HEK293 (cell line): ENCODE data around the gene GALNT6.

Source experiments
- CTCF ChIA-PET: fragments of 350-600 bp; formaldehyde crosslinking; extraction: SDS; loops from one replicate; lab custom pipeline; 2021; ENCODE audit warnings: antibody characterized with exemption; lab: Yijun Ruan, JAX
- POLR2A ChIA-PET: fragments of 300-600 bp; formaldehyde crosslinking; extraction: SDS; loops from one replicate; lab custom pipeline; 2020; ENCODE audit warnings: antibody characterized with exemption, inconsistent platforms; lab: Yijun Ruan, JAX
- H3K27ac ChIP-seq: fragments of 200-500 bp; sonication (Bioruptor generic); 2 replicates; pipeline ENCODE4 v1.5.1; 2014; ENCODE audit warnings: low read depth, low read length, control low read depth, inconsistent platforms; ENCODE audit errors: extremely low read depth
- H3K36me3 ChIP-seq, 2 experiments: fragments of 200-500 bp in 1 of 2; sonication (Bioruptor generic) in 1 of 2; 1 replicate in 1 of 2; 2 replicates in 1 of 2; pipeline ENCODE4 v1.5.1; 2014 to 2017; ENCODE audit warnings: inconsistent platforms in 2 of 2, low read length in 2 of 2; ENCODE audit not compliant: control insufficient read depth in 2 of 2, insufficient read depth in 1 of 2
- H3K4me1 ChIP-seq: fragments of 200-500 bp; sonication (Bioruptor generic); 2 replicates; pipeline ENCODE4 v1.5.1; 2014; ENCODE audit warnings: mild to moderate bottlenecking, low read length, inconsistent platforms; ENCODE audit not compliant: control insufficient read depth, insufficient read depth
- H3K4me3 ChIP-seq: 2 replicates; pipeline ENCODE4 v1.5.1; 2011; ENCODE audit warnings: low read depth, mild to moderate bottlenecking, control low read depth, low read length, moderate library complexity
- H3K9me3 ChIP-seq: fragments of 200-500 bp; sonication (Bioruptor generic); 2 replicates; pipeline ENCODE4 v1.5.1; 2014; ENCODE audit warnings: low read depth, low read length, inconsistent platforms; ENCODE audit not compliant: control insufficient read depth, insufficient read depth
- KLF9 ChIP-seq: fragments of 450-650 bp; formaldehyde crosslinking; IDR thresholded peaks from 2 replicates; pipeline ENCODE4 v1.5.1; 2016; ENCODE audit warnings: missing biosample characterization, missing genetic modification characterization, low read depth
- OSR2 ChIP-seq: fragments of 450-650 bp; formaldehyde crosslinking; IDR thresholded peaks from 2 replicates; pipeline ENCODE4 v1.5.1; 2016; ENCODE audit warnings: missing biosample characterization, missing genetic modification characterization
- SP7 ChIP-seq: fragments of 450-650 bp; formaldehyde crosslinking; IDR thresholded peaks from 2 replicates; pipeline ENCODE4 v1.5.1; 2016; ENCODE audit warnings: missing biosample characterization, missing genetic modification characterization
- ZBTB1 ChIP-seq: fragments of 450-650 bp; formaldehyde crosslinking; IDR thresholded peaks from 2 replicates; pipeline ENCODE4 v1.5.1; 2016; ENCODE audit warnings: missing biosample characterization, missing genetic modification characterization
- ZBTB17 ChIP-seq: fragments of 450-650 bp; formaldehyde crosslinking; IDR thresholded peaks from 2 replicates; pipeline ENCODE4 v1.5.1; 2016; ENCODE audit warnings: missing biosample characterization, missing genetic modification characterization
- ZBTB20 ChIP-seq: fragments of 450-650 bp; formaldehyde crosslinking; IDR thresholded peaks from 2 replicates; pipeline ENCODE4 v1.5.1; 2016; ENCODE audit warnings: missing biosample characterization, missing genetic modification characterization
- ZBTB44 ChIP-seq: fragments of 450-650 bp; IDR thresholded peaks from 2 replicates; pipeline ENCODE4 v1.5.1; 2018; ENCODE audit warnings: missing biosample characterization, mild to moderate bottlenecking, missing genetic modification characterization
- ZFP37 ChIP-seq: fragments of 450-650 bp; formaldehyde crosslinking; IDR thresholded peaks from 2 replicates; pipeline ENCODE4 v1.5.1; 2016; ENCODE audit warnings: missing biosample characterization, missing genetic modification characterization
- ZIC2 ChIP-seq: fragments of 450-650 bp; formaldehyde crosslinking; IDR thresholded peaks from 2 replicates; pipeline ENCODE4 v1.5.1; 2016; ENCODE audit warnings: missing biosample characterization, missing genetic modification characterization
- ZNF2 ChIP-seq: fragments of 450-650 bp; formaldehyde crosslinking; IDR thresholded peaks from 2 replicates; pipeline ENCODE4 v1.5.1; 2016; ENCODE audit warnings: missing biosample characterization, missing genetic modification characterization
- ZNF202 ChIP-seq: fragments of 450-650 bp; formaldehyde crosslinking; IDR thresholded peaks from 2 replicates; pipeline ENCODE4 v1.5.1; 2016; ENCODE audit warnings: missing biosample characterization, missing genetic modification characterization, borderline replicate concordance
- ZNF292 ChIP-seq: fragments of 450-650 bp; formaldehyde crosslinking; IDR thresholded peaks from 2 replicates; pipeline ENCODE4 v1.5.1; 2016; ENCODE audit warnings: low read depth, missing biosample characterization, missing genetic modification characterization, borderline replicate concordance
- ZNF311 ChIP-seq: fragments of 450-650 bp; formaldehyde crosslinking; IDR thresholded peaks from 2 replicates; pipeline ENCODE4 v1.5.1; 2017; ENCODE audit warnings: missing biosample characterization, missing genetic modification characterization, borderline replicate concordance
- ZNF335 ChIP-seq: fragments of 450-650 bp; formaldehyde crosslinking; conservative IDR thresholded peaks from 2 replicates; pipeline ENCODE4 v1.5.1; 2016; ENCODE audit warnings: missing biosample characterization, missing genetic modification characterization
- ZNF391 ChIP-seq: fragments of 450-650 bp; formaldehyde crosslinking; IDR thresholded peaks from 2 replicates; pipeline ENCODE4 v1.5.1; 2016; ENCODE audit warnings: low read depth, missing biosample characterization, missing genetic modification characterization, borderline replicate concordance
- ZNF394 ChIP-seq: fragments of 450-650 bp; formaldehyde crosslinking; IDR thresholded peaks from 2 replicates; pipeline ENCODE4 v1.5.1; 2016; ENCODE audit warnings: missing biosample characterization, missing genetic modification characterization, mild to moderate bottlenecking, moderate library complexity, borderline replicate concordance
- ZNF404 ChIP-seq: fragments of 450-650 bp; formaldehyde crosslinking; IDR thresholded peaks from 2 replicates; pipeline ENCODE4 v1.5.1; 2017; ENCODE audit warnings: missing biosample characterization, missing genetic modification characterization
- ZNF48 ChIP-seq: fragments of 450-650 bp; formaldehyde crosslinking; IDR thresholded peaks from 2 replicates; pipeline ENCODE4 v1.5.1; 2016; ENCODE audit warnings: missing biosample characterization, missing genetic modification characterization
- ZNF747 ChIP-seq: fragments of 450-650 bp; formaldehyde crosslinking; IDR thresholded peaks from 2 replicates; pipeline ENCODE4 v1.5.1; 2016; ENCODE audit warnings: missing biosample characterization, missing genetic modification characterization
- TF ChIP-seq, protein P1 (sequence below): fragments of 450-650 bp; formaldehyde crosslinking; IDR thresholded peaks from 2 replicates; pipeline ENCODE4 v1.5.1; 2016; ENCODE audit warnings: missing biosample characterization, missing genetic modification characterization
- TF ChIP-seq, protein P2 (sequence below): fragments of 450-650 bp; formaldehyde crosslinking; IDR thresholded peaks from 2 replicates; pipeline ENCODE4 v1.5.1; 2017; ENCODE audit warnings: missing biosample characterization, mild to moderate bottlenecking, missing genetic modification characterization, moderate library complexity

The GALNT6 gene

GRCh38 chr12:51388846-51389245, 2.4 kb downstream of the GALNT6 start:
- Histone ChIP-seq H3K4me1 (peaks cover 10% of the 10 kb centered on the region), H3K4me3 (no peak overlapping the region), H3K36me3 (no peaks in the 10 kb centered on the region; a peak in 1 of 3 replicates), H3K27ac (no peak overlapping the region), H3K9me3 (no peaks in the 10 kb centered on the region)
- no peak for TF ChIP-seq ZNF202
- TF ChIP-seq, protein P1, sequence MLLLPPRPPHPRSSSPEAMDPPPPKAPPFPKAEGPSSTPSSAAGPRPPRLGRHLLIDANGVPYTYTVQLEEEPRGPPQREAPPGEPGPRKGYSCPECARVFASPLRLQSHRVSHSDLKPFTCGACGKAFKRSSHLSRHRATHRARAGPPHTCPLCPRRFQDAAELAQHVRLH (tag by site-specific recombination) = no peak
- ChIA-PET POLR2A (interaction anchor here (4.0 kb wide), 1 partner anchor 17 kb away, joined by 31 read pairs; no protein-coding TSS in a partner anchor), CTCF (interaction anchor here (0.7 kb wide), 1 partner anchor 32 kb away, joined by 3 read pairs; no protein-coding TSS in a partner anchor)

- CTCF ChIA-PET = interaction anchor here (0.6 to 0.7 kb wide), 3 partner anchors 34 to 485 kb away, joined by 3 read pairs; no protein-coding TSS in a partner anchor
These were observed 3.0 kb downstream of the GALNT6 start for GRCh38 chr12:51388069-51388799.

GRCh38 chr12:51386351-51386750, 4.9 kb downstream of the GALNT6 start:
- CTCF ChIA-PET = interaction anchor here (0.5 to 1.1 kb wide), 4 partner anchors 9 to 639 kb away, joined by 3 to 4 read pairs (median 3); no protein-coding TSS in a partner anchor
- POLR2A ChIA-PET = interaction anchor here (0.6 to 1.1 kb wide), 2 partner anchors 15 to 303 kb away, joined by 3 read pairs; no protein-coding TSS in a partner anchor

More at GRCh38 chr12:51388069-51388799, 3.0 kb downstream of the GALNT6 start:
- peak overlapping the region; percentile 7; the same call in 1 of the 2 replicates for H3K27ac ChIP-seq
- no peak overlapping the region for H3K4me3 ChIP-seq
- H3K9me3 ChIP-seq = no peaks in the 10 kb centered on the region
- H3K36me3 ChIP-seq = no peaks in the 10 kb centered on the region; a peak in 1 of 3 replicates
- H3K4me1 ChIP-seq = peaks cover 13% of the 10 kb centered on the region
- TF ChIP-seq ZNF391 (tag by site-specific recombination) (no peak), OSR2 (tag by site-specific recombination) (0 out of 2 replicates have a peak, but pooled peaks have one; percentile 12), ZBTB20 (peak; percentile 67), ZBTB17 (tag by site-specific recombination) (peak; percentile 69; the same call in 1 of the 2 replicates), ZIC2 (tag by site-specific recombination) (peak; percentile 69), ZNF311 (tag by site-specific recombination) (no peak), ZNF335 (0 out of 2 replicates have a peak, but pooled peaks have one; percentile 17), ZNF747 (tag by site-specific recombination) (no peak), SP7 (0 out of 2 replicates have a peak, but pooled peaks have one; percentile 14)
- TF ChIP-seq, protein P2, sequence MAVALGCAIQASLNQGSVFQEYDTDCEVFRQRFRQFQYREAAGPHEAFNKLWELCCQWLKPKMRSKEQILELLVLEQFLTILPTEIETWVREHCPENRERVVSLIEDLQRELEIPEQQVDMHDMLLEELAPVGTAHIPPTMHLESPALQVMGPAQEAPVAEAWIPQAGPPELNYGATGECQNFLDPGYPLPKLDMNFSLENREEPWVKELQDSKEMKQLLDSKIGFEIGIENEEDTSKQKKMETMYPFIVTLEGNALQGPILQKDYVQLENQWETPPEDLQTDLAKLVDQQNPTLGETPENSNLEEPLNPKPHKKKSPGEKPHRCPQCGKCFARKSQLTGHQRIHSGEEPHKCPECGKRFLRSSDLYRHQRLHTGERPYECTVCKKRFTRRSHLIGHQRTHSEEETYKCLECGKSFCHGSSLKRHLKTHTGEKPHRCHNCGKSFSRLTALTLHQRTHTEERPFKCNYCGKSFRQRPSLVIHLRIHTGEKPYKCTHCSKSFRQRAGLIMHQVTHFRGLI = peak; percentile 98
- POLR2A ChIA-PET = interaction anchor here (1.4 to 4.0 kb wide), 2 partner anchors 16 kb away, joined by 5 to 31 read pairs; no protein-coding TSS in a partner anchor

More at GRCh38 chr12:51386351-51386750, 4.9 kb downstream of the GALNT6 start:
- peaks cover 21% of the 10 kb centered on the region for H3K4me1 ChIP-seq
- no peak for TF ChIP-seq ZFP37
- no peak for TF ChIP-seq ZBTB1
- no peak for TF ChIP-seq ZNF48 (tag by site-specific recombination)
- TF ChIP-seq ZNF2 = no peak
- no peak for TF ChIP-seq ZBTB44 (tag by site-specific recombination)
- TF ChIP-seq, protein P2 = no peak
- TF ChIP-seq ZNF394 = no peak
- TF ChIP-seq KLF9 (tag by site-specific recombination) = no peak
- no peak for TF ChIP-seq ZNF404 (tag by site-specific recombination)
- TF ChIP-seq ZNF292 (tag by site-specific recombination) = no peak
- H3K4me3 ChIP-seq = no peak overlapping the region
- H3K27ac ChIP-seq = no peak overlapping the region
- H3K9me3 ChIP-seq = no peaks in the 10 kb centered on the region
- H3K36me3 ChIP-seq = peaks cover 0 to 5% of the 10 kb centered on the region in 2 experiments; a peak in 2 of 3 replicates
